ENCODE data around the gene NEURL1.

GRCh38 chr10:103610921-103611511 lies 117.5 kb downstream of the NEURL1 start:
- TF ChIP-seq EZH2 (IDR thresholded peaks at IDR 0.05; ENCODE audit: insufficient read depth, poor library complexity, severe bottlenecking) (no peak), EZH2phosphoT487 (IDR thresholded peaks at IDR 0.05; ENCODE audit: insufficient read depth, low read depth) (no peak)

Measured in GM23248 (cell line).